Neural cell (in vitro differentiated cells): ENCODE data around the gene PRRT3. TPM values are rescaled to one million over a fixed set of nuclear protein-coding genes. Genes with fewer than 3 reads are reported as not detected.
"Not testable (repeated sequence)": the region's sequence is repeated elsewhere in the genome, so short reads cannot be mapped to it uniquely, and the experiment has no call there.

ENCODE experiments used
- H2AFZ ChIP-seq: fragments of 200-600, 300-800 bp; sonication (generic), shearing (Covaris generic); 2 replicates; pipeline ENCODE4 v1.6.0; 2014; ENCODE audit warnings: low read depth, mild to moderate bottlenecking, antibody characterized with exemption, low read length, moderate library complexity
- H3F3A ChIP-seq: fragments of 200-600 bp; shearing (Covaris generic); 2 replicates; pipeline ENCODE4 v1.6.1; 2016; ENCODE audit warnings: mild to moderate bottlenecking, moderate library complexity, mixed read lengths, antibody characterized with exemption, low read length; ENCODE audit not compliant: insufficient read depth, poor library complexity, severe bottlenecking
- H3K27ac ChIP-seq: fragments of 200-600, 300-800 bp; sonication (generic), shearing (Covaris generic); 2 replicates; pipeline ENCODE4 v1.5.1; 2014; ENCODE audit warnings: mild to moderate bottlenecking, low read length, moderate library complexity
- H3K27me3 ChIP-seq: fragments of 300-800, 200-600 bp; sonication (generic), shearing (Covaris generic); 2 replicates; pipeline ENCODE4 v1.6.0; 2014; ENCODE audit warnings: mild to moderate bottlenecking, low read depth, low read length, moderate library complexity; ENCODE audit not compliant: insufficient read depth
- H3K36me3 ChIP-seq: fragments of 300-800, 200-600 bp; sonication (generic), shearing (Covaris generic); 2 replicates; pipeline ENCODE4 v1.5.1; 2014; ENCODE audit warnings: mild to moderate bottlenecking, antibody characterized with exemption, low read length, moderate library complexity; ENCODE audit not compliant: insufficient read depth
- H3K4me2 ChIP-seq: fragments of 300-800, 200-600 bp; sonication (generic), shearing (Covaris generic); 2 replicates; pipeline ENCODE4 v1.6.0; 2014; ENCODE audit warnings: mild to moderate bottlenecking, low read length
- H3K4me3 ChIP-seq: fragments of 300-800, 200-600 bp; sonication (generic), shearing (Covaris generic); 2 replicates; pipeline ENCODE4 v1.5.1; 2014; ENCODE audit warnings: mild to moderate bottlenecking, low read length, moderate library complexity
- H3K79me2 ChIP-seq: fragments of 200-600 bp; shearing (Covaris generic); replicated peaks from 2 replicates; pipeline ENCODE4 v1.6.0; 2014; ENCODE audit warnings: mild to moderate bottlenecking, low read length, moderate library complexity; ENCODE audit not compliant: insufficient read depth
- H3K9ac ChIP-seq: fragments of 300-800, 200-600 bp; sonication (generic), shearing (Covaris generic); 2 replicates; pipeline ENCODE4 v1.6.1; 2016; ENCODE audit warnings: mild to moderate bottlenecking, low read length, mixed read lengths
- H3K9me2 ChIP-seq: fragments of 200-600 bp; shearing (Covaris generic); 2 replicates; pipeline ENCODE4 v1.6.1; 2016; ENCODE audit warnings: mild to moderate bottlenecking, low read length, mixed read lengths; ENCODE audit not compliant: insufficient read depth
- H3K9me3 ChIP-seq: fragments of 200-600, 300-800 bp; sonication (generic), shearing (Covaris generic); 2 replicates; pipeline ENCODE4 v1.6.1; 2016; ENCODE audit warnings: mild to moderate bottlenecking, mixed run types, low read length, moderate library complexity, mixed read lengths
- H4K20me1 ChIP-seq: fragments of 200-600 bp; shearing (Covaris generic); 2 replicates; pipeline ENCODE4 v1.6.1; 2016; ENCODE audit warnings: mild to moderate bottlenecking, mixed run types; ENCODE audit not compliant: insufficient read depth
- EP300 ChIP-seq: fragments of 450-650 bp; conservative IDR thresholded peaks from 2 replicates; pipeline ENCODE4 v1.6.1; 2014; ENCODE audit warnings: antibody characterized with exemption, mild to moderate bottlenecking, moderate library complexity; ENCODE audit not compliant: poor library complexity, severe bottlenecking
- EZH2 ChIP-seq: fragments of 200-600, 300-800 bp; shearing (Covaris generic), sonication (generic); IDR thresholded peaks from 2 replicates; pipeline ENCODE4 v1.6.1; 2014; ENCODE audit warnings: antibody characterized with exemption, low read length, borderline replicate concordance, mild to moderate bottlenecking; ENCODE audit not compliant: insufficient read depth, poor library complexity, severe bottlenecking
- MXI1 ChIP-seq: fragments of 450-650 bp; conservative IDR thresholded peaks from 2 replicates; pipeline ENCODE4 v1.6.1; 2014; ENCODE audit warnings: antibody characterized with exemption, mild to moderate bottlenecking; ENCODE audit not compliant: poor library complexity, severe bottlenecking
- POLR2AphosphoS5 ChIP-seq: IDR thresholded peaks from 2 replicates; pipeline ENCODE4 v1.6.1; 2012
- RAD21 ChIP-seq: fragments of 450-650 bp; conservative IDR thresholded peaks from 2 replicates; pipeline ENCODE4 v1.6.1; 2014; ENCODE audit warnings: antibody characterized with exemption, mild to moderate bottlenecking, moderate library complexity
- SMC3 ChIP-seq: fragments of 450-650 bp; conservative IDR thresholded peaks from 2 replicates; pipeline ENCODE4 v1.6.1; 2014; ENCODE audit warnings: antibody characterized with exemption, mild to moderate bottlenecking, moderate library complexity; ENCODE audit not compliant: poor library complexity
- TAF1 ChIP-seq: IDR thresholded peaks from 2 replicates; pipeline ENCODE4 v1.6.1; 2012; ENCODE audit warnings: low read depth
- polyA plus RNA-seq: library from polyadenylated mRNA; depleted of rRNA; stranded (reverse); fragments of >200 nt; gene quantifications from 2 replicates; pipeline ENCODE4 v1.2.3, GENCODE V29; 2014
- TF ChIP-seq, protein P1 (sequence below): fragments of 450-650 bp; IDR thresholded peaks from 2 replicates; pipeline ENCODE4 v1.5.1; 2014; ENCODE audit warnings: antibody characterized with exemption, mild to moderate bottlenecking, moderate library complexity; ENCODE audit not compliant: poor library complexity, severe bottlenecking
- TF ChIP-seq, protein P2 (sequence below): IDR thresholded peaks from 2 replicates; pipeline ENCODE4 v1.6.1; 2012; ENCODE audit warnings: borderline replicate concordance

Gene PRRT3
- polyA plus RNA-seq, 1 donor from 2014 or later, result 2.9 TPM

DNA sequence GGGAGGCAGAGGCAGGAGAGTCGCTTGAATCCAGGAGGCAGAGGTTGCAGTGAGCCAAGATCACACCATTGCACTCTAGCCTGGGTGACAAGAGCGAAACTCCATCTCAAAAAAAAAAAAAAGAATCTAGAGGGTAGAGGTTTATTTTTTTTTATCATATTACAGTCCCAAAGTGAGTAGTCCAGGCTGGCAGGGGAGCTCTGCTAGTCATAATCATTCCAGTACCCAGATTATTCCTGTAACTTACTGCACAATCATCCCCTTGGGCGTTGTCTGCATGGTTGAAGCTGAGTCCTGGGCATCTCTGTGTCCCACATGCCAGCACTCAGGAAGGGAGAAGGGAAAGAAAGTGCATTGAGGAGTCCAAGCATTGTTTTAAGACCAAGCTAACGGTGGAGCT is 10.0 kb downstream of the PRRT3 start:
- H3K36me3 ChIP-seq, result no peaks in the 10 kb centered on the region
- no peak overlapping the region for H3K27ac ChIP-seq
- H4K20me1 ChIP-seq, result no peaks in the 10 kb centered on the region
- H3K9me2 ChIP-seq, result no peaks in the 10 kb centered on the region
- no peak overlapping the region for H3K4me2 ChIP-seq
- no peak for TF ChIP-seq MXI1
- TF ChIP-seq SMC3, result no peak
- TF ChIP-seq POLR2AphosphoS5, result no peak
- TF ChIP-seq EP300, result no peak
- TF ChIP-seq TAF1, result no peak
- no peak for TF ChIP-seq EZH2
- TF ChIP-seq, protein P1, sequence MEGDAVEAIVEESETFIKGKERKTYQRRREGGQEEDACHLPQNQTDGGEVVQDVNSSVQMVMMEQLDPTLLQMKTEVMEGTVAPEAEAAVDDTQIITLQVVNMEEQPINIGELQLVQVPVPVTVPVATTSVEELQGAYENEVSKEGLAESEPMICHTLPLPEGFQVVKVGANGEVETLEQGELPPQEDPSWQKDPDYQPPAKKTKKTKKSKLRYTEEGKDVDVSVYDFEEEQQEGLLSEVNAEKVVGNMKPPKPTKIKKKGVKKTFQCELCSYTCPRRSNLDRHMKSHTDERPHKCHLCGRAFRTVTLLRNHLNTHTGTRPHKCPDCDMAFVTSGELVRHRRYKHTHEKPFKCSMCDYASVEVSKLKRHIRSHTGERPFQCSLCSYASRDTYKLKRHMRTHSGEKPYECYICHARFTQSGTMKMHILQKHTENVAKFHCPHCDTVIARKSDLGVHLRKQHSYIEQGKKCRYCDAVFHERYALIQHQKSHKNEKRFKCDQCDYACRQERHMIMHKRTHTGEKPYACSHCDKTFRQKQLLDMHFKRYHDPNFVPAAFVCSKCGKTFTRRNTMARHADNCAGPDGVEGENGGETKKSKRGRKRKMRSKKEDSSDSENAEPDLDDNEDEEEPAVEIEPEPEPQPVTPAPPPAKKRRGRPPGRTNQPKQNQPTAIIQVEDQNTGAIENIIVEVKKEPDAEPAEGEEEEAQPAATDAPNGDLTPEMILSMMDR, result no peak
- TF ChIP-seq, protein P2, sequence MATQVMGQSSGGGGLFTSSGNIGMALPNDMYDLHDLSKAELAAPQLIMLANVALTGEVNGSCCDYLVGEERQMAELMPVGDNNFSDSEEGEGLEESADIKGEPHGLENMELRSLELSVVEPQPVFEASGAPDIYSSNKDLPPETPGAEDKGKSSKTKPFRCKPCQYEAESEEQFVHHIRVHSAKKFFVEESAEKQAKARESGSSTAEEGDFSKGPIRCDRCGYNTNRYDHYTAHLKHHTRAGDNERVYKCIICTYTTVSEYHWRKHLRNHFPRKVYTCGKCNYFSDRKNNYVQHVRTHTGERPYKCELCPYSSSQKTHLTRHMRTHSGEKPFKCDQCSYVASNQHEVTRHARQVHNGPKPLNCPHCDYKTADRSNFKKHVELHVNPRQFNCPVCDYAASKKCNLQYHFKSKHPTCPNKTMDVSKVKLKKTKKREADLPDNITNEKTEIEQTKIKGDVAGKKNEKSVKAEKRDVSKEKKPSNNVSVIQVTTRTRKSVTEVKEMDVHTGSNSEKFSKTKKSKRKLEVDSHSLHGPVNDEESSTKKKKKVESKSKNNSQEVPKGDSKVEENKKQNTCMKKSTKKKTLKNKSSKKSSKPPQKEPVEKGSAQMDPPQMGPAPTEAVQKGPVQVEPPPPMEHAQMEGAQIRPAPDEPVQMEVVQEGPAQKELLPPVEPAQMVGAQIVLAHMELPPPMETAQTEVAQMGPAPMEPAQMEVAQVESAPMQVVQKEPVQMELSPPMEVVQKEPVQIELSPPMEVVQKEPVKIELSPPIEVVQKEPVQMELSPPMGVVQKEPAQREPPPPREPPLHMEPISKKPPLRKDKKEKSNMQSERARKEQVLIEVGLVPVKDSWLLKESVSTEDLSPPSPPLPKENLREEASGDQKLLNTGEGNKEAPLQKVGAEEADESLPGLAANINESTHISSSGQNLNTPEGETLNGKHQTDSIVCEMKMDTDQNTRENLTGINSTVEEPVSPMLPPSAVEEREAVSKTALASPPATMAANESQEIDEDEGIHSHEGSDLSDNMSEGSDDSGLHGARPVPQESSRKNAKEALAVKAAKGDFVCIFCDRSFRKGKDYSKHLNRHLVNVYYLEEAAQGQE, result no peak
- TF ChIP-seq RAD21, result no peak
- H3K27me3 ChIP-seq, result no peaks in the 10 kb centered on the region
- no peaks in the 10 kb centered on the region for H3K79me2 ChIP-seq
- H2AFZ ChIP-seq, result no peak overlapping the region
- no peak overlapping the region for H3K4me3 ChIP-seq
- H3F3A ChIP-seq, result no peaks in the 10 kb centered on the region
- no peak overlapping the region for H3K9ac ChIP-seq
- H3K9me3 ChIP-seq, result no peaks in the 10 kb centered on the region

DNA sequence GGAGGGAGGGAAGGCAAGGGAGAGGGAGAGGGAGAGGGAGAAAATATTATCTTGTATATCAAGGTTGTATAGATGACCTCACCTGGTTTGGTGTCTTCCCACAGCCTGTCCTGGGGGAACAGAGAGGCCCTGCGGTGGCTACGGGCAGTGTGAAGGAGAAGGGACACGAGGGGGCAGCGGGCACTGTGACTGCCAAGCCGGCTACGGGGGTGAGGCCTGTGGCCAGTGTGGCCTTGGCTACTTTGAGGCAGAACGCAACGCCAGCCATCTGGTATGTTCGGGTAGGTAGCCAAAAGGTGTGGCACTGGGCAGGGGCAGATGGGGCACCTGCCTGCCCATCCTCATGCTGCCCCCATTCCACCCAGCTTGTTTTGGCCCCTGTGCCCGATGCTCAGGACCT is 11.5 kb downstream of the PRRT3 start:
- no peaks in the 10 kb centered on the region for H3K9me2 ChIP-seq
- no peaks in the 10 kb centered on the region for H3K79me2 ChIP-seq
- H2AFZ ChIP-seq, result no peak overlapping the region
- H3K36me3 ChIP-seq, result no peaks in the 10 kb centered on the region
- H3K4me2 ChIP-seq, result no peak overlapping the region
- no peaks in the 10 kb centered on the region for H3K27me3 ChIP-seq
- H3K9ac ChIP-seq, result no peak overlapping the region
- H4K20me1 ChIP-seq, result no peaks in the 10 kb centered on the region
- H3F3A ChIP-seq, result no peaks in the 10 kb centered on the region
- H3K4me3 ChIP-seq, result no peak overlapping the region
- no peak overlapping the region for H3K27ac ChIP-seq
- TF ChIP-seq EZH2 (no peak), SMC3 (no peak), TAF1 (no peak), EP300 (no peak), MXI1 (no peak), POLR2AphosphoS5 (no peak)
- TF ChIP-seq, protein P2, result no peak
- H3K9me3 ChIP-seq, result no peaks in the 10 kb centered on the region

DNA sequence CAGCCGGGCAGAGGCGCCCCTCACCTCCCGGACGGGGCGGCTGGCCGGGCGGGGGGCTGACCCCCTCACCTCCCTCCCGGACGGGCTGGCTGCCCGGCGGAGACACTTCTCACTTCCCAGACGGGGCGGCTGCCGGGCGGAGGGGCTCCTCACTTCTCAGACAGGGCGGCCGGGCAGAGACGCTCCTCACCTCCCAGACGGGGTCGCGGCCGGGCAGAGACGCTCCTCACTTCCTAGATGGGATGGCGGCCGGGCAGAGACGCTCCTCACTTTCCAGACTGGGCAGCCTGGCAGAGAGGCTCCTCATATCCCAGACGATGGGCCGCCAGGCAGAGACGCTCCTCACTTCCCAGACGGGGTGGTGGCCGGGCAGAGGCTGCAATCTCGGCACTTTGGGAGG is 12.3 kb downstream of the PRRT3 start:
- not testable (repeated sequence) for H2AFZ ChIP-seq, H3K4me3 ChIP-seq, H3K79me2 ChIP-seq, H3F3A ChIP-seq, H3K27me3 ChIP-seq, H3K9me2 ChIP-seq, H4K20me1 ChIP-seq, H3K4me2 ChIP-seq, H3K9ac ChIP-seq, H3K27ac ChIP-seq, H3K9me3 ChIP-seq, H3K36me3 ChIP-seq
